ENCODE results near the gene MS4A1.
"Not testable (repeated sequence)": the region's sequence is repeated elsewhere in the genome, so short reads cannot be mapped to it uniquely, and the experiment has no call there.

The MS4A1 gene

GRCh38 chr11:60455531-60456042, at the start of gene MS4A1:
Gene MS4A1 (plus strand): TSS chr11:60455847. CDS start chr11:60462375, 6,528 bp downstream.
- no peak for DNase-seq (ENCODE audit: low spot score)

GRCh38 chr11:60420015-60420414, 35.6 kb upstream of the MS4A1 start:
- no peak for DNase-seq (ENCODE audit: low spot score)

DNA sequence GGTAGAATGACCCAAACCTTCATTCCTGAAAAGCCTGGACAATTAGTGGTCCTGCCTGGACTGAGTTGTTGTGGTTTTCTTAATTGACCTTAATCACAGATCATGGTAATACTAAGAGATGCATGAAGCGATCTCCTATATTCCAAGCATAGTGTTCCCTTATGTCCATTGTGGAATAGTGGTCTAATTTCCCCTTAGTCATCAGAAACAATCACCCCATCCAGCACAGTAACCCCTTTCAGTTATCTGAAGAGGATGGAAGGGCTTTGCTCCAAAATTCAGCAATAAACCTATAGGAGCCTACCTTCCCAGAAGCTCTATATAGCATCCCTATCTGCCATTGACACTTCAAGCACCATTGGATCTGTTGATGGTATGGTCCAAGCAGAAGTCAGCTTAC, 33.0 kb upstream of the MS4A1 start:
- DNase-seq (ENCODE audit: low spot score), result no peak

- no peak for DNase-seq (ENCODE audit: low spot score)
Observed at GRCh38 chr11:60428517-60428916, 27.1 kb upstream of the MS4A1 start.

GRCh38 chr11:60429272-60429671, 26.4 kb upstream of the MS4A1 start, which contains the start of gene MS4A5:
Gene MS4A5 (plus strand): TSS chr11:60429572. CDS start chr11:60429675, 103 bp downstream.
- no peak for DNase-seq (ENCODE audit: low spot score)

DNA sequence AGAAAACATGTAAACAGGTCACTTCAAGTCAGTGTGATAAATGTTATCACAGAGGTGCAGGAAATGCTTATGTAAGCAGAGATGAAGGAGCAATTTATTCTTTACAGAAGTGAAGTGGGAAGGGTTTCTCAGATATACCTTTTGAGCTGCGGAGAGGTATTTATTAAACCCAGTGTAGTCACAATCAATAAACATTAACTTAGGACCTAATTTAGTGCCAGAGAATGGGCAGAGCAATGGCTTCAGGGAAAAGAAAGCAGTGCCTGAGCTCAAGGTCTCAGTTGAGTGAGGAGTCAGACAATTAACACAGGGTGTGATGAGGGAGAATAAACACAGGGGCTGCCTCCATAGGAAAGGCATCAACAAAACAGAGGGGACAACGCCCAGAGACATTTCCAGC, 24.4 kb upstream of the MS4A1 start:
- no peak for DNase-seq (ENCODE audit: low spot score)

DNA sequence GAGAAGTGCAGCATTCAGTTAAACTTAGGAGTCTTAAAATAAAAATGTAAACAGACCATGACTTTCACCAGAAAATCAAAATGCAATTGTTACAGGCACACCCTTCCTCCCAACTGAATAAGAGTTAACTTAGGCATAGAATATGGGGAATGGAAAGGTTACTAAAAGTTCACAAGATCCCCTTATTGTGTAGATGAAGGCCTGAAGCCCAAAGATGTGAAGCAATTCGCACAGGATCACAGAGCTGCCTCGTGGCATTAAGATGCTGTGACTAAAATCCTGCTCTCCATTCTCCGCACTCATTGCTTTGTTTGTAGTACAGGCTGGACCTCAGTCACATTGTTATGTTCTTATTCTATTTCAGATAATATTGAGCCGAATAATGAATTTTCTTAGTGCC, 22.2 kb upstream of the MS4A1 start:
- DNase-seq (ENCODE audit: low spot score), result no peak

DNA sequence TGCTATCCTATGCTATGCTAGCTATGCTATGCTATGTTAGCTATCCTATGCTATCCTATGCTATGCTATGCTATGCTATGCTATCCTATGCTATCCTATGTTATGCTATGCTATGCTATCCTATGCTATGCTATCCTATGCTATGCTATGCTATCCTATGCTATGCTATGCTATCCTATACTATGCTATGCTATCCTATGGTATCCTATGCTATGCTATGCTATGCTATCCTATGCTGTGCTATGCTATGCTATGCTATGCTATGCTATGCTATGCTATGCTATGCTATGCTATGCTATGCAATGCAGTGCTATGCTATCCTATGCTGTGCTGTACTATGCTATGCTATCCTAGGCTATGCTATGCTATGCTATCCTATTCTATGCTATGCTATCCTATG, 8.6 kb upstream of the MS4A1 start:
- no peak for DNase-seq (ENCODE audit: low spot score)

DNA sequence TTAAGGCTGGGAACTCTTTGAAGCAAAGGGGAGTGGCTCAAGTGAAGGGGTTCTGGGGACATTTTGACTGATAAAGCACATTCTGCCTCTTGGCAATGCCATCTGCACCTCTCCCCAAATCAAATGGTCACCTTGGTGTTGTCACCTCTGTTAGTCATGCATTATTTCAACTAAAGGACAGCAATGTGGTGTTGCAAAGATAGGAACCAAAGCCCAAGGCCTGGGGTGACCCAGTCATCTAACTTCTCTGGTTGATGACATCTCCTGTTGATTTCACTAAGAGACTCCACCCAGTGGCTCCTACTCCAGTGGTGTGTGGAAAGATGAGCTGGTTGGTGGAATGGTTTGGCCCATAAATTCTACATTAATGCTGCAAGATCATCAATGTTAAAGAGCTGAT, 7.8 kb upstream of the MS4A1 start:
- no peak for DNase-seq (ENCODE audit: low spot score)

DNA sequence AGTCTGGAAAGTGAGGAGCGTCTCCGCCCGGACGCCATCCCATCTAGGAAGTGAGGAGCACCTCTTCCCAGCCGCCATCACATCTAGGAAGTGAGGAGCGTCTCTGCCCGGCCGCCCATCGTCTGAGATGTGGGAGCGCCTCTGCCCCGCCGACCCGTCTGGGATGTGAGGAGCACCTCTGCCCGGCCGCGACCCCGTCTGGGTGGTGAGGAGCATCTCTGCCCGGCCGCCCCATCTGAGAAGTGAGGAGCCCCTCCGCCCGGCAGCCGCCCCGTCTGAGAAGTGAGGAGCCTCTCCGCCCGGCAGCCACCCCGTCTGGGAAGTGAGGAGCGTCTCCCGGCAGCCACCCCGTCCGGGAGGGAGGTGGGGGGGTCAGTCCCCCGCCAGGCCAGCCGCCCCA, 4.5 kb upstream of the MS4A1 start:
- not testable (repeated sequence) for DNase-seq (ENCODE audit: low spot score)

DNA sequence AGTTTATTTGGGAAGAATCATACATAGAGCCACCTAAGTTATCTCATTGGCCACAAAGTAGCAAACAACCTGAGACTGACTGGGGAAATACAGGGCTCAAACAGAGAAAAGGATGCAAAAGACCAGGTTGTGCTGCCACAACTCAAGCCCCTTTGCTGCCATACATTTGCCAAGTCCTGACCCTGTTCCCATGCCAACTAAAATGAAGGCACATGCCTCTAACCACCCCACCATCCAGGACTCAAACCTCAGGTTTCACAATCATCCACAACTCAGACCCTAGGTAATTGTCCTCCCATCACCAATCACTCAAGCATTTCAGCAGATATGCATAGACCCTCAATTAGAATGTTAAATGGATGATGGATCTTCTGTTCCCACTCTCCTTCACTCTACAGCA, 1.4 kb upstream of the MS4A1 start:
- DNase-seq (ENCODE audit: low spot score), result no peak

- DNase-seq (ENCODE audit: low spot score), result no peak
Observed at GRCh38 chr11:60457576-60457975, 1.9 kb downstream of the MS4A1 start.

GRCh38 chr11:60459345-60459744, 3.7 kb downstream of the MS4A1 start:
- no peak for DNase-seq (ENCODE audit: low spot score)

GRCh38 chr11:60468829-60469228, 13.2 kb downstream of the MS4A1 start:
- DNase-seq (ENCODE audit: low spot score), result no peak

GRCh38 chr11:60469723-60470122, 14.1 kb downstream of the MS4A1 start:
- no peak for DNase-seq (ENCODE audit: low spot score)

DNA sequence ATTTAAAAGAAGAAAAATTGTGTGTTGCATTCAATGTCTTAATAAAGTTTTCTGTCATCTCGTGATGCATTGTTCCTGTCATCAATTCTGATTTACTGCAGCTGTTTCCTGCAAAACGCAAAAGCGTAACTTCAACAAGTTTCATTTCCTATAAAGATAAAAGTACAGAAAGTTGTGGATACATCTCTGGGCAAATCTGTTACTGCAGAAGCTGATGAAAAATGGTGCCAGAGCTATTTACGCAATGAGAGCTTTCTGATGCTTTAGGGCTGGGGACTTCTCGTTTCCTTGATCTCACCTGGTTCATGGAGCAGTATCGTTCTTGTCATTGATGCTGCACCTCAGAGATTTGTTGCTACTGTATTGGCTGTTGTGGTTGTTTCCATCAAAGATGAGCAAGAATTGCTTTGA, 21.4 kb downstream of the MS4A1 start:
- DNase-seq (ENCODE audit: low spot score), result no peak

- DNase-seq (ENCODE audit: low spot score), result no peak
Observed at GRCh38 chr11:60482361-60482760, 26.7 kb downstream of the MS4A1 start.

DNA sequence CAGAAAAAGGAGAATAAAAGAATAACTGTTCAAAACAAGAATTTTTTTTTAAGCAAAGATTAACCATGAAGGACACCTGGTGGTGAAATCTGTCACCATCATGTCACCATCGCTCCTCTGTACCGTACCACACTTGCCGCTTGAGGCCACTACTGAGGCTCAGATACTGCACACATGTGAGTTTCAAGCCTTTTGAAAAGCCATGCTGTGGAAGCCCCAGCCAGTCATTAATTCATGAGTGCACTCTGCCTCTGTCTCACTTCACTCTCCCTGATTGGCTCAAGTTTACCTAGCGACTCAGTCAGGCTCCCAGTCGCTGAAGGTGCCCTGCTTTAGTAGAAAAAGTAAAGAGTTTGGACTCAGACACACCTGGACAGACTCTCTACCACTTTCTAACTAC, 30.3 kb downstream of the MS4A1 start:
- no peak for DNase-seq (ENCODE audit: low spot score)

DNA sequence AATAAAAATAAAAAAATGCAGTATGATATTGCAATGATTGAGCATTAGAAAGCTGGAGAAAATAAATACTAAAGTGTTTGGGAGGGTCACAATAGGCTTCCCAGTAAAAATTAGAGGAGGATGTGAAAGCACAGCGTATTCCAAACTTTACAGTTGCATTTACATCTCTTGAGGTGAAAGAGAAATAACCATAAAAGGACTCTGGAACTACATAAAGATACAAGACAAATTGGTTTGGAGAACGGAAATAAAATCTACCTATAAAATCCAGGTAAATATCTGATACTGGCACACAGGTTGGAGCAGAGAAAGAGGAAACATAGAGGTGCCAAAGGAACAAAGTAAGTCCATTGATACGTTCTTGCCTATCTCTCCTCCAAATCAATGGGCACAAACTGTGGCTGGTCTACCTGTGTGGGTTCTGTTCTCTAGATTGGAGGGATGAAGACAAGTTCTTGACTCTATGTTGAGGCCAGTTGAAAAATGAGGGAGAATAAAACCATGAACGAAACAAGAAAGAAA, 36.9 kb downstream of the MS4A1 start, which contains the start of gene MS4A12:
MS4A12 (plus strand) TSS at position 291 of the 522 bp plus-strand sequence. CDS start 4,541 bp downstream, outside the sequence.
- DNase-seq (ENCODE audit: low spot score), result no peak

DNA sequence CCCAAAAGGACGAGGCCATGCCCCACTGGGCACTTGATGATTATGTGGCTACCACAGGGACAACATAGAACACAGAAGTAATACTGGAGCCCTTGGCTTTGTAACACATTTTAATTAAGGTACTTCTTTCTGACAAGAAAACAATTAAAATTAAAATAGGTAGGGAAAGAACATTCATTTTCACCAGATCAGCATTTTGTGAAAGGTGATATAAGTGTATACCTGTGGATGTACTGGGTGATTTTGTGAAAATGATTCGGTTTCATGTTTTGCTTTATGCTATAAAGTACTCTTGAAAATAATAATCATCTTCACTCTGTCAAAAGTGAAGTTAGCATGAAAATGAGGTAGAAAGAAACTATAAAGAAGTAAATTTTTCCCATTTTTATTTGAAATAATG, 37.8 kb downstream of the MS4A1 start:
- no peak for DNase-seq (ENCODE audit: low spot score)

DNA sequence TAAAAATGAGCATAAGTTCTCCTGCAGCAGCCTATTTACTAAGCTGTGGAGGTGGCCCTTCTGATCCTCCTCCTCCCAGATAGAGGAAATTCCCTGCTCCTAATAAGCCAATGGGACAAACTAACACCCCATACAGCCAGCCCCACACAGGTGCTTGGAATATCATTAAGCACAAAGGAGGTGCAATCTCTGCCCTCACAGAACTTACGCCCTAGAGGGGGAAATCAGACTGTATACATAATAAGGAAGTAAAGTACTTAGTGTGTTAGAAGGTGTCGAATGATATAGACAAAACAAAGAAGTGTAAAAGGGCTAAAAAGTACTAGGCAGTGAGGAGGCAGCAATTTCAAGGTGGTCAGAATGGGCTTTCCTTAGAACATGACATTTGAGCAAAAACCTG, 42.8 kb downstream of the MS4A1 start:
- no peak for DNase-seq (ENCODE audit: low spot score)

GRCh38 chr11:60498853-60499252, 43.2 kb downstream of the MS4A1 start:
- DNase-seq (ENCODE audit: low spot score), result no peak

GRCh38 chr11:60500276-60500910, 44.7 kb downstream of the MS4A1 start:
- no peak for DNase-seq (ENCODE audit: low spot score)
